D721Med (cell line): ENCODE results near the gene HTRA3.

ENCODE experiments used
- DNase-seq: peaks from one replicate; pipeline ENCODE4 v3.0.0; 2011; ENCODE audit warnings: low spot score; ENCODE audit not compliant: insufficient read length
- FAIRE-seq: peaks from 2 replicates; lab custom pipeline; 2011; peaks lifted over from hg19 to GRCh38; lab: Jason Lieb, UNC
- CTCF ChIP-seq: IDR thresholded peaks from 2 replicates; pipeline ENCODE4 v1.5.1; 2012; ENCODE audit warnings: mild to moderate bottlenecking, control low read depth; ENCODE audit not compliant: insufficient read depth; ENCODE audit errors: missing control alignments

HTRA3 gene

GRCh38 chr4:8283161-8283560, 13.6 kb downstream of the HTRA3 start:
- FAIRE-seq (no peak), DNase-seq (no peak)
- TF ChIP-seq CTCF, result no peak

- FAIRE-seq (no peak), DNase-seq (no peak)
- TF ChIP-seq CTCF, result no peak
Observed at GRCh38 chr4:8283631-8284121, 14.1 kb downstream of the HTRA3 start.

GRCh38 chr4:8284391-8284790, 14.8 kb downstream of the HTRA3 start:
- TF ChIP-seq CTCF, result no peak
- FAIRE-seq (no peak), DNase-seq (no peak)

- TF ChIP-seq CTCF, result no peak
- FAIRE-seq, result no peak
Observed at GRCh38 chr4:8285143-8285975, 15.8 kb downstream of the HTRA3 start.

GRCh38 chr4:8285976-8286718, 16.6 kb downstream of the HTRA3 start:
- no peak for TF ChIP-seq CTCF
- no peak for DNase-seq
- no peak for FAIRE-seq

More at GRCh38 chr4:8285143-8285975, 15.8 kb downstream of the HTRA3 start:
- no peak for DNase-seq

- TF ChIP-seq CTCF, result no peak
- no peak for DNase-seq
- FAIRE-seq, result no peak
Observed at GRCh38 chr4:8286719-8287342, 17.3 kb downstream of the HTRA3 start.
